HepG2 (cell line): ENCODE data around the gene MAJIN. TPM values are rescaled to one million over a fixed set of nuclear protein-coding genes. Genes with fewer than 3 reads are reported as not detected.

Experiments used
- CBX5 ChIP-seq: sonication (generic); formaldehyde crosslinking; IDR thresholded peaks from 2 replicates; pipeline ENCODE4 v1.4.0; 2020; ENCODE audit warnings: missing genetic modification reagents, borderline replicate concordance
- CREBL2 ChIP-seq: sonication (generic); formaldehyde crosslinking; IDR thresholded peaks from 2 replicates; pipeline ENCODE4 v1.8.1; 2023; ENCODE audit warnings: missing genetic modification reagents, mild to moderate bottlenecking, borderline replicate concordance
- GATAD2A ChIP-seq: IDR thresholded peaks from 2 replicates; pipeline ENCODE4 v1.6.1; 2016
- HMGA1 ChIP-seq: sonication (generic); formaldehyde crosslinking; conservative IDR thresholded peaks from 2 replicates; pipeline ENCODE4 v1.4.0; 2020; ENCODE audit warnings: missing genetic modification reagents
- HOXD1 ChIP-seq: sonication (generic); formaldehyde crosslinking; IDR thresholded peaks from 2 replicates; pipeline ENCODE4 v1.5.0; 2020; ENCODE audit warnings: missing genetic modification reagents
- KDM2A ChIP-seq: sonication (generic); formaldehyde crosslinking; IDR thresholded peaks from 2 replicates; pipeline ENCODE4 v1.4.0; 2020; ENCODE audit warnings: low read depth, missing genetic modification reagents, borderline replicate concordance
- KDM4B ChIP-seq: sonication (generic); formaldehyde crosslinking; IDR thresholded peaks from 2 replicates; pipeline ENCODE4 v1.4.0; 2020; ENCODE audit warnings: missing genetic modification reagents
- NCOA1 ChIP-seq: sonication (generic); formaldehyde crosslinking; IDR thresholded peaks from 2 replicates; pipeline ENCODE4 v1.9.0; 2021; ENCODE audit warnings: missing genetic modification reagents
- NFYC ChIP-seq: IDR thresholded peaks from 2 replicates; pipeline ENCODE4 v1.6.1; 2016; ENCODE audit warnings: missing genetic modification reagents, missing compliant biosample characterization
- NR2F2 ChIP-seq: IDR thresholded peaks from 2 replicates; pipeline ENCODE4 v1.6.1; 2012; ENCODE audit warnings: low read depth, inconsistent platforms, borderline replicate concordance
- POLR2G ChIP-seq: fragments of 200-400 bp; formaldehyde crosslinking; IDR thresholded peaks from 2 replicates; pipeline ENCODE4 v1.6.1; 2018; ENCODE audit warnings: mild to moderate bottlenecking, low read depth, low read length, moderate library complexity
- PPARG ChIP-seq: conservative IDR thresholded peaks from 2 replicates; pipeline ENCODE4 v1.6.1; 2016; ENCODE audit warnings: missing biosample characterization, missing genetic modification reagents
- RBM39 ChIP-seq: fragments of 200-400 bp; formaldehyde crosslinking; IDR thresholded peaks from one replicate; pipeline ENCODE4 v1.6.1; 2018; ENCODE audit warnings: antibody characterized with exemption, mild to moderate bottlenecking, low read depth, low read length; ENCODE audit not compliant: poor library complexity, severe bottlenecking
- REL ChIP-seq: sonication (generic); formaldehyde crosslinking; conservative IDR thresholded peaks from 2 replicates; pipeline ENCODE4 v1.8.0; 2022; ENCODE audit warnings: mild to moderate bottlenecking, missing genetic modification reagents, moderate library complexity
- REST ChIP-seq, 2 experiments: IDR thresholded peaks; 2 replicates each; pipeline ENCODE4 v1.6.1; 2011 to 2012; ENCODE audit warnings: low read length in 2 of 2, borderline replicate concordance in 1 of 2, low read depth in 1 of 2, mild to moderate bottlenecking in 1 of 2, moderate library complexity in 1 of 2
- SAFB2 ChIP-seq: sonication (generic); formaldehyde crosslinking; IDR thresholded peaks from 2 replicates; pipeline ENCODE4 v1.5.1; 2020; ENCODE audit warnings: missing genetic modification reagents, low read depth, mild to moderate bottlenecking, borderline replicate concordance
- ZNF263 ChIP-seq: sonication (generic); formaldehyde crosslinking; IDR thresholded peaks from 2 replicates; pipeline ENCODE4 v1.4.0; 2020; ENCODE audit warnings: missing genetic modification reagents
- ZNF740 ChIP-seq: sonication (generic); formaldehyde crosslinking; IDR thresholded peaks from 2 replicates; pipeline ENCODE4 v1.4.0; 2020; ENCODE audit warnings: missing genetic modification reagents
- ZNF761 ChIP-seq: sonication (generic); formaldehyde crosslinking; conservative IDR thresholded peaks from 2 replicates; pipeline ENCODE4 v1.4.0; 2020; ENCODE audit warnings: mild to moderate bottlenecking, missing genetic modification reagents
- polyA plus RNA-seq, 8 experiments: library from polyadenylated mRNA; depleted of rRNA in 3 of 8; stranded (reverse) in 7 of 8; unstranded in 1 of 8; fragments of >200 nt; fragmentation: Illumina TruSeq in 4 of 8; extraction: Trizol in 4 of 8; gene quantifications; 2 replicates each; pipeline versions ENCODE4 v1.2.1 to v1.2.3, GENCODE V29; 2011 to 2016; ENCODE audit warnings: low read depth in 4 of 8, missing spikeins in 1 of 8, mixed read lengths in 1 of 8; ENCODE audit not compliant: insufficient read depth in 1 of 8
- total RNA-seq, 5 experiments: library from RNA; depleted of rRNA; stranded (reverse); fragments of >200 nt; fragmentation: Illumina TruSeq; extraction: Trizol; gene quantifications; 2 replicates each; pipeline ENCODE4 v1.2.3, GENCODE V29; 2016; ENCODE audit warnings: low read depth in 1 of 5
- TF ChIP-seq, protein P1 (sequence below): sonication (generic); formaldehyde crosslinking; IDR thresholded peaks from 2 replicates; pipeline ENCODE4 v1.5.1; 2020; ENCODE audit warnings: mild to moderate bottlenecking, missing genetic modification reagents, borderline replicate concordance

The MAJIN gene
- total and polyA plus RNA-seq, 2 of the 13 experiments (the other 11 are each of a cell fraction or from before 2014, with no cell fraction given) = not detected

DNA sequence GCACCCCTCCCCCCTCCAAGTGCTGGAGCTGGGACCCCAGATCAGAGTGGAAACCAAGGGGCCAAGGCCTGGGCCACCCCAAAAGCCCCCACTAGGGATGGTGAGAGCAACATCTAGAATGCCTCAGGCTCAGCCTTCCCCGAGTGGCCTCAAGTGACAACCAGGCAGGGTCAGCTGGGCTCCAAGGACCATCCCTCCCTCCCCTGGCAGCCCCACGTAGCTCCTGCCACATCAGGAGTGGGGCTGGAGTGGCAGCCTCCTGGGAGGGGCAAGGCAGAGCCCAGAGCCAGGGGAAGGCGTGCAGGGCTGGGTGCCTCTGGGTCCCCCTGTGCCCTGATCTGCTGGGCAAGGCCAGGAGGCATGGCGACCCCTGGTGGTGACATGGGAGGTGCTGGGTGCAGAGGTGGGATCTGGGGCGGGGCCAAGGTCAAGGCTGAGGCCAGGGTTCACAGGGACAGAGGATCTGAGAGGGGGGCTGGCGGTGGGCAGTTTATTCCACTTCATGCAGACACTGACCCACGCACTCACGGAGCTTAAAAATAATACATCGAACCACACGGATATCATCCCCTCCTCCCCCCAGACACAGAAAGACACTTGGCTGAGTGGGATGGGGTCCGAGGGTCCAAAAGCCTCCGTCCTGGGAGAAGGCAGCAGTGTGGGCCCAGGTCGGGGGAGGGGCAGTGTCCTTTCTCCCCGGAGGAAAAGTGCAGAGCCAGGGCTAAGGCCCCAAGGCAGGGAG is 77.7 kb downstream of the MAJIN start (continued):
- TF ChIP-seq GATAD2A (CRISPR knock-in tag) (peak; percentile 93), HMGA1 (CRISPR knock-in tag) (no peak), SAFB2 (CRISPR knock-in tag) (no peak), ZNF740 (CRISPR knock-in tag) (peak; percentile 76; the same call in 1 of the 2 replicates), CREBL2 (CRISPR knock-in tag) (0 out of 2 replicates have a peak, but pooled peaks have one; percentile 43), KDM2A (CRISPR knock-in tag) (peak; percentile 75), NCOA1 (CRISPR knock-in tag) (no peak), PPARG (CRISPR knock-in tag) (peak; percentile 83), KDM4B (CRISPR knock-in tag) (peak; percentile 87; the same call in 1 of the 2 replicates), HOXD1 (0 out of 2 replicates have a peak, but pooled peaks have one; percentile 35), RBM39 (peak; percentile 48), REST (IDR thresholded peaks at IDR 0.05; ENCODE audit: borderline replicate concordance in 1 of 2, low read depth in 1 of 2, low read length in 2 of 2) (peak in 1 of 2 experiments; percentile 26; a peak in 1 of 4 replicates), CBX5 (CRISPR knock-in tag) (peak; percentile 75; the same call in 1 of the 2 replicates), REL (no peak), ZNF263 (CRISPR knock-in tag) (no peak), NR2F2 (peak; percentile 93), NFYC (CRISPR knock-in tag) (no peak), ZNF761 (CRISPR knock-in tag) (no peak), POLR2G (peak; percentile 26; the same call in 1 of the 2 replicates)
- TF ChIP-seq, protein P1, sequence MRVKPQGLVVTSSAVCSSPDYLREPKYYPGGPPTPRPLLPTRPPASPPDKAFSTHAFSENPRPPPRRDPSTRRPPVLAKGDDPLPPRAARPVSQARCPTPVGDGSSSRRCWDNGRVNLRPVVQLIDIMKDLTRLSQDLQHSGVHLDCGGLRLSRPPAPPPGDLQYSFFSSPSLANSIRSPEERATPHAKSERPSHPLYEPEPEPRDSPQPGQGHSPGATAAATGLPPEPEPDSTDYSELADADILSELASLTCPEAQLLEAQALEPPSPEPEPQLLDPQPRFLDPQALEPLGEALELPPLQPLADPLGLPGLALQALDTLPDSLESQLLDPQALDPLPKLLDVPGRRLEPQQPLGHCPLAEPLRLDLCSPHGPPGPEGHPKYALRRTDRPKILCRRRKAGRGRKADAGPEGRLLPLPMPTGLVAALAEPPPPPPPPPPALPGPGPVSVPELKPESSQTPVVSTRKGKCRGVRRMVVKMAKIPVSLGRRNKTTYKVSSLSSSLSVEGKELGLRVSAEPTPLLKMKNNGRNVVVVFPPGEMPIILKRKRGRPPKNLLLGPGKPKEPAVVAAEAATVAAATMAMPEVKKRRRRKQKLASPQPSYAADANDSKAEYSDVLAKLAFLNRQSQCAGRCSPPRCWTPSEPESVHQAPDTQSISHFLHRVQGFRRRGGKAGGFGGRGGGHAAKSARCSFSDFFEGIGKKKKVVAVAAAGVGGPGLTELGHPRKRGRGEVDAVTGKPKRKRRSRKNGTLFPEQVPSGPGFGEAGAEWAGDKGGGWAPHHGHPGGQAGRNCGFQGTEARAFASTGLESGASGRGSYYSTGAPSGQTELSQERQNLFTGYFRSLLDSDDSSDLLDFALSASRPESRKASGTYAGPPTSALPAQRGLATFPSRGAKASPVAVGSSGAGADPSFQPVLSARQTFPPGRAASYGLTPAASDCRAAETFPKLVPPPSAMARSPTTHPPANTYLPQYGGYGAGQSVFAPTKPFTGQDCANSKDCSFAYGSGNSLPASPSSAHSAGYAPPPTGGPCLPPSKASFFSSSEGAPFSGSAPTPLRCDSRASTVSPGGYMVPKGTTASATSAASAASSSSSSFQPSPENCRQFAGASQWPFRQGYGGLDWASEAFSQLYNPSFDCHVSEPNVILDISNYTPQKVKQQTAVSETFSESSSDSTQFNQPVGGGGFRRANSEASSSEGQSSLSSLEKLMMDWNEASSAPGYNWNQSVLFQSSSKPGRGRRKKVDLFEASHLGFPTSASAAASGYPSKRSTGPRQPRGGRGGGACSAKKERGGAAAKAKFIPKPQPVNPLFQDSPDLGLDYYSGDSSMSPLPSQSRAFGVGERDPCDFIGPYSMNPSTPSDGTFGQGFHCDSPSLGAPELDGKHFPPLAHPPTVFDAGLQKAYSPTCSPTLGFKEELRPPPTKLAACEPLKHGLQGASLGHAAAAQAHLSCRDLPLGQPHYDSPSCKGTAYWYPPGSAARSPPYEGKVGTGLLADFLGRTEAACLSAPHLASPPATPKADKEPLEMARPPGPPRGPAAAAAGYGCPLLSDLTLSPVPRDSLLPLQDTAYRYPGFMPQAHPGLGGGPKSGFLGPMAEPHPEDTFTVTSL = no peak
